Mucosa of rectum (tissue), 2 donors: ENCODE results near the gene RFX7.
"Not testable (repeated sequence)": the region's sequence is repeated elsewhere in the genome, so short reads cannot be mapped to it uniquely, and the experiment has no call there.

Experiments used
- H3K27ac ChIP-seq, 2 donors: one replicate each; pipeline ENCODE4 v1.7.0; 2013; ENCODE audit warnings: inconsistent platforms in 2 of 2, low read depth in 2 of 2, low read length in 2 of 2
- H3K27me3 ChIP-seq, 2 donors: one replicate each; pipeline ENCODE4 v1.7.0; 2013; ENCODE audit warnings: low read length in 2 of 2; ENCODE audit not compliant: control insufficient read depth in 2 of 2, insufficient read depth in 2 of 2
- H3K36me3 ChIP-seq, 2 donors: one replicate each; pipeline ENCODE4 v1.7.0; 2013; ENCODE audit warnings: low read length in 2 of 2; ENCODE audit not compliant: control insufficient read depth in 2 of 2, insufficient read depth in 2 of 2
- H3K4me1 ChIP-seq, 2 donors: one replicate each; pipeline ENCODE4 v1.7.0; 2013; ENCODE audit warnings: low read length in 2 of 2, mild to moderate bottlenecking in 1 of 2; ENCODE audit not compliant: control insufficient read depth in 2 of 2, insufficient read depth in 2 of 2
- H3K4me3 ChIP-seq, 2 donors: one replicate each; pipeline ENCODE4 v1.7.0; 2013; ENCODE audit warnings: low read length in 2 of 2
- H3K9ac ChIP-seq, 2 donors: one replicate each; pipeline ENCODE4 v1.7.0; 2013; ENCODE audit warnings: low read length in 2 of 2, low read depth in 1 of 2, mild to moderate bottlenecking in 1 of 2
- H3K9me3 ChIP-seq, 2 donors: one replicate each; pipeline ENCODE4 v1.7.0; 2013; ENCODE audit warnings: low read length in 2 of 2; ENCODE audit not compliant: control insufficient read depth in 2 of 2
- donor health status: healthy.
- donor health status: Normal muscosa, but diverticular disease.

The RFX7 gene

GRCh38 chr15:56184516-56184915, 59.2 kb downstream of the RFX7 start:
- no peak overlapping the region for H3K4me3 ChIP-seq
- H3K27me3 ChIP-seq = no peaks in the 10 kb centered on the region
- H3K9ac ChIP-seq = no peak overlapping the region
- no peak overlapping the region for H3K27ac ChIP-seq
- no peaks in the 10 kb centered on the region for H3K9me3 ChIP-seq
- H3K36me3 ChIP-seq = no peaks in the 10 kb centered on the region
- H3K4me1 ChIP-seq = no peaks in the 10 kb centered on the region

GRCh38 chr15:56180851-56181250, 62.8 kb downstream of the RFX7 start:
- H3K36me3 ChIP-seq = no peaks in the 10 kb centered on the region
- H3K4me3 ChIP-seq = no peak overlapping the region

GRCh38 chr15:56176996-56177395, 66.7 kb downstream of the RFX7 start:
- Histone ChIP-seq H3K9ac (no peak overlapping the region), H3K4me1 (no peaks in the 10 kb centered on the region), H3K4me3 (no peak overlapping the region), H3K36me3 (peaks cover 0 to 5% of the 10 kb centered on the region in 2 donors), H3K27me3 (no peaks in the 10 kb centered on the region), H3K27ac (no peak overlapping the region), H3K9me3 (no peaks in the 10 kb centered on the region)

More at GRCh38 chr15:56180851-56181250, 62.8 kb downstream of the RFX7 start:
- Histone ChIP-seq H3K4me1 (no peaks in the 10 kb centered on the region), H3K9me3 (no peaks in the 10 kb centered on the region), H3K27ac (no peak overlapping the region), H3K27me3 (no peaks in the 10 kb centered on the region), H3K9ac (no peak overlapping the region)

- H3K9me3 ChIP-seq = no peaks in the 10 kb centered on the region
- H3K4me3 ChIP-seq = no peak overlapping the region
- H3K27ac ChIP-seq = no peak overlapping the region
- H3K36me3 ChIP-seq = peaks cover 0 to 5% of the 10 kb centered on the region in 2 donors
- H3K27me3 ChIP-seq = no peaks in the 10 kb centered on the region
- no peak overlapping the region for H3K9ac ChIP-seq
- H3K4me1 ChIP-seq = no peaks in the 10 kb centered on the region
These were observed 67.9 kb downstream of the RFX7 start for GRCh38 chr15:56175788-56176187.

- Histone ChIP-seq H3K9ac (no peak overlapping the region), H3K36me3 (peaks cover 0 to 5% of the 10 kb centered on the region in 2 donors), H3K9me3 (no peaks in the 10 kb centered on the region), H3K4me1 (no peaks in the 10 kb centered on the region), H3K27ac (no peak overlapping the region), H3K4me3 (no peak overlapping the region), H3K27me3 (no peaks in the 10 kb centered on the region)
These were observed 69.0 kb downstream of the RFX7 start for GRCh38 chr15:56174649-56175048.

GRCh38 chr15:56168394-56168793, 75.3 kb downstream of the RFX7 start:
- H3K4me3 ChIP-seq = no peak overlapping the region
- H3K9me3 ChIP-seq = no peaks in the 10 kb centered on the region
- H3K36me3 ChIP-seq = peaks cover 0 to 5% of the 10 kb centered on the region in 2 donors
- H3K27ac ChIP-seq = no peak overlapping the region
- H3K27me3 ChIP-seq = no peaks in the 10 kb centered on the region
- H3K9ac ChIP-seq = no peak overlapping the region
- no peaks in the 10 kb centered on the region for H3K4me1 ChIP-seq

- Histone ChIP-seq H3K4me3 (no peak overlapping the region), H3K36me3 (no peaks in the 10 kb centered on the region), H3K27ac (no peak overlapping the region), H3K4me1 (no peaks in the 10 kb centered on the region), H3K27me3 (no peaks in the 10 kb centered on the region), H3K9ac (no peak overlapping the region), H3K9me3 (no peaks in the 10 kb centered on the region)
These were observed 78.4 kb downstream of the RFX7 start for GRCh38 chr15:56165234-56165633.

GRCh38 chr15:56160966-56161365, 82.7 kb downstream of the RFX7 start:
- H3K27me3 ChIP-seq = no peaks in the 10 kb centered on the region

GRCh38 chr15:56156877-56157276, 86.8 kb downstream of the RFX7 start:
- no peaks in the 10 kb centered on the region for H3K4me1 ChIP-seq
- H3K4me3 ChIP-seq = no peak overlapping the region
- no peak overlapping the region for H3K9ac ChIP-seq
- no peak overlapping the region for H3K27ac ChIP-seq
- H3K9me3 ChIP-seq = peaks cover 0 to 4% of the 10 kb centered on the region in 2 donors
- H3K36me3 ChIP-seq = no peaks in the 10 kb centered on the region
- no peaks in the 10 kb centered on the region for H3K27me3 ChIP-seq

More at GRCh38 chr15:56160966-56161365, 82.7 kb downstream of the RFX7 start:
- Histone ChIP-seq H3K4me3 (no peak overlapping the region), H3K9ac (no peak overlapping the region), H3K27ac (no peak overlapping the region), H3K36me3 (no peaks in the 10 kb centered on the region), H3K9me3 (no peaks in the 10 kb centered on the region), H3K4me1 (no peaks in the 10 kb centered on the region)

- not testable (repeated sequence) for H3K4me1 ChIP-seq, H3K9ac ChIP-seq, H3K4me3 ChIP-seq, H3K27ac ChIP-seq, H3K27me3 ChIP-seq, H3K9me3 ChIP-seq, H3K36me3 ChIP-seq
These were observed 88.4 kb downstream of the RFX7 start for GRCh38 chr15:56155278-56155677.

- not testable (repeated sequence) for H3K4me1 ChIP-seq, H3K9me3 ChIP-seq, H3K9ac ChIP-seq, H3K27me3 ChIP-seq, H3K36me3 ChIP-seq, H3K27ac ChIP-seq, H3K4me3 ChIP-seq
These were observed 88.9 kb downstream of the RFX7 start for GRCh38 chr15:56154768-56155167.
